22Rv1 (cell line): ENCODE data around the gene KRTAP2-3.

Source experiments
- CTCF ChIP-seq: fragments of 450-650 bp; IDR thresholded peaks from 2 replicates; pipeline ENCODE4 v1.5.1; 2017; ENCODE audit warnings: mild to moderate bottlenecking
- ZFX ChIP-seq: fragments of 450-650 bp; IDR thresholded peaks from 2 replicates; pipeline ENCODE4 v1.6.1; 2017; ENCODE audit warnings: antibody characterized with exemption, borderline replicate concordance

- TF ChIP-seq ZFX (no peak), CTCF (no peak)
These were observed 43.2 kb downstream of the KRTAP2-3 start for GRCh38 chr17:41016578-41017215.
